ENCODE data around the gene TMEM63A.

- no peak for TF ChIP-seq POLR2A (IDR thresholded peaks at IDR 0.05)
- TF ChIP-seq CTCF (IDR thresholded peaks at IDR 0.05): no peak
These were observed 9.2 kb upstream of the TMEM63A start for GRCh38 chr1:225891229-225891972.
